Measurements from ENCODE around the gene ARPP21.

ARPP21 gene

DNA sequence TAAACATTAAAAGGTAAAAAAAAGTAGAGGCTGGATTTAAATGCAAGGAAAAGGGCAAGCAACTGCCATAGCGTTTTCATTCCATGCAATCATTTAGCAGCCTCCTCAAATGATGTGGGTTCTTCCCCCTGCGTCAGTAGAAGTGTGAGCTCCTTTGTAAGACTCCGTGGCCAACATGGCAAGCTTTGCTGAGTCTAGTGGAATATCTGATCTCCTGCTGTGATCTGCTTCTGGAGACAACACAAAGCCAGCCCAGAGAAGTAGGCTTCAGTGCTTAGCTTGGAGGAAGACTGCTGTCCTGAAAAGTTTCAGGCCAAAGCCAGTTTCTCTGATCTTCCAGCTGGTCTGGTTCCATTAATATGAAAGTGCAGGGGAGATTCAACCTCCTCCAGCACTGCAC lies 70.4 kb downstream of the ARPP21 start:
- no peaks in the 10 kb centered on the region for H3K9me3 ChIP-seq
- H3K4me1 ChIP-seq = no peaks in the 10 kb centered on the region
- no peaks in the 10 kb centered on the region for H3K36me3 ChIP-seq
- TF ChIP-seq, protein P1, sequence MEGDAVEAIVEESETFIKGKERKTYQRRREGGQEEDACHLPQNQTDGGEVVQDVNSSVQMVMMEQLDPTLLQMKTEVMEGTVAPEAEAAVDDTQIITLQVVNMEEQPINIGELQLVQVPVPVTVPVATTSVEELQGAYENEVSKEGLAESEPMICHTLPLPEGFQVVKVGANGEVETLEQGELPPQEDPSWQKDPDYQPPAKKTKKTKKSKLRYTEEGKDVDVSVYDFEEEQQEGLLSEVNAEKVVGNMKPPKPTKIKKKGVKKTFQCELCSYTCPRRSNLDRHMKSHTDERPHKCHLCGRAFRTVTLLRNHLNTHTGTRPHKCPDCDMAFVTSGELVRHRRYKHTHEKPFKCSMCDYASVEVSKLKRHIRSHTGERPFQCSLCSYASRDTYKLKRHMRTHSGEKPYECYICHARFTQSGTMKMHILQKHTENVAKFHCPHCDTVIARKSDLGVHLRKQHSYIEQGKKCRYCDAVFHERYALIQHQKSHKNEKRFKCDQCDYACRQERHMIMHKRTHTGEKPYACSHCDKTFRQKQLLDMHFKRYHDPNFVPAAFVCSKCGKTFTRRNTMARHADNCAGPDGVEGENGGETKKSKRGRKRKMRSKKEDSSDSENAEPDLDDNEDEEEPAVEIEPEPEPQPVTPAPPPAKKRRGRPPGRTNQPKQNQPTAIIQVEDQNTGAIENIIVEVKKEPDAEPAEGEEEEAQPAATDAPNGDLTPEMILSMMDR (IDR thresholded peaks at IDR 0.05; ENCODE audit: low read depth, low read length) = no peak
- H3K4me3 ChIP-seq (ENCODE audit: low read depth, low read length) = no peak overlapping the region
- H3K27me3 ChIP-seq = no peaks in the 10 kb centered on the region
- no peak for DNase-seq

DNA sequence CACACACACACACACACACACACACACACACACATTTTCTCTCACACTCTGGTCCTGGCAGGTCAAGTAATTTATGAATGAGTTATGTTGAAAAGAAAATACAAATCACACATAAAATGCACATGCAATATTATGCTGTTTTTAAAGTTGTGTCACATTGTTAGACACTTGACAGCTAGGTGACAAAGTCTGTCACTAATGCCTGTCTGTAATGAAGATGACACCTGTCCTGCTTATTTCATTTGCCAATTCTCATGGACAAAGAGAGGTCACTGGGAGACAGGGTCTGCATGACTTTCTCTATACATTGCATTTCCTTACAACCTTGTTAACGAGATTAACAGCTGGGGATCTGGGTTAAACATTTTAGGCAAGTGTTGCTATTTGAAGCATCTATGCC lies 71.2 kb downstream of the ARPP21 start:
- H3K9me3 ChIP-seq = no peaks in the 10 kb centered on the region
- no peak overlapping the region for H3K4me3 ChIP-seq (ENCODE audit: low read depth, low read length)
- TF ChIP-seq, protein P1 (IDR thresholded peaks at IDR 0.05; ENCODE audit: low read depth, low read length) = no peak
- DNase-seq = no peak
- H3K4me1 ChIP-seq = no peaks in the 10 kb centered on the region
- no peaks in the 10 kb centered on the region for H3K36me3 ChIP-seq
- H3K27me3 ChIP-seq = no peaks in the 10 kb centered on the region

DNA sequence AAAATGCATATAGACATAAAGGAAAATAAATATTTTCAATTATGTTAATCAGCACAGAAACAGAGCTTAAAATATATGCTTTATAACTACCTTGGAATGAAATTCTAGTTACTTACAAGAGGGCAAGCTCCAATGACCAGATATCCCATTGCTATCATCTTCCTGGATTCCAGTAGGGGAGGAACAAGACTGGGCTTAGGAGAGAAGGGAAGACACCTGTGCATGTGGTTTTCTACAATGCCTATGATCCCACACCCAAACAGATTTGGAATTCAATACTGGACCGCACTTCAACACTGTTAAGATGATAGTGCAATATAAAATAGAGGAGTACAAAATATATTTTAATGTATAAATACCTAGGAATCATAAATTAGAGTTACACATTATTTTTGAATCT lies 79.6 kb downstream of the ARPP21 start:
- H3K9me3 ChIP-seq = no peaks in the 10 kb centered on the region
- DNase-seq = no peak
- H3K36me3 ChIP-seq = no peaks in the 10 kb centered on the region
- TF ChIP-seq, protein P1 (IDR thresholded peaks at IDR 0.05; ENCODE audit: low read depth, low read length) = no peak
- no peaks in the 10 kb centered on the region for H3K4me1 ChIP-seq
- H3K4me3 ChIP-seq (ENCODE audit: low read depth, low read length) = no peak overlapping the region
- no peaks in the 10 kb centered on the region for H3K27me3 ChIP-seq

DNA sequence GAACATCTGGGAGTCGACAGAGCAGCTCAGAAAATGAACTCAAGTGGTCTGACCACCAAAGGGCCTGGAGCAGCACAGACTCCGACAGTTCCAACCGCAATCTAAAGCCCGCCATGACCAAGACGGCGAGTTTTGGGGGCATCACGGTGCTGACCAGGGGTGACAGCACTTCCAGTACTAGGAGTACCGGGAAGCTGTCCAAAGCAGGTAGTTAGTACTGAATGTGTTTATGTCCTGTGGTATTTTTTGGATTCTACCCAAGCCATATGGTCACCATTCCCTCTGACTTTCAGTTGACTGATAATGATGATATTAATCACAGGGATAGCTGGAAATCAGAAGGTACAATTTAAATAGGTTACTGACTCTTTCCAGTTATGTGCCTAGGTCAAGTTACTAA lies 82.3 kb downstream of the ARPP21 start:
- DNase-seq = no peak
- Histone ChIP-seq H3K36me3 (no peaks in the 10 kb centered on the region), H3K27me3 (no peaks in the 10 kb centered on the region), H3K9me3 (no peaks in the 10 kb centered on the region), H3K4me3 (ENCODE audit: low read depth, low read length) (no peak overlapping the region), H3K4me1 (no peaks in the 10 kb centered on the region)
- TF ChIP-seq, protein P1 (IDR thresholded peaks at IDR 0.05; ENCODE audit: low read depth, low read length) = no peak

DNA sequence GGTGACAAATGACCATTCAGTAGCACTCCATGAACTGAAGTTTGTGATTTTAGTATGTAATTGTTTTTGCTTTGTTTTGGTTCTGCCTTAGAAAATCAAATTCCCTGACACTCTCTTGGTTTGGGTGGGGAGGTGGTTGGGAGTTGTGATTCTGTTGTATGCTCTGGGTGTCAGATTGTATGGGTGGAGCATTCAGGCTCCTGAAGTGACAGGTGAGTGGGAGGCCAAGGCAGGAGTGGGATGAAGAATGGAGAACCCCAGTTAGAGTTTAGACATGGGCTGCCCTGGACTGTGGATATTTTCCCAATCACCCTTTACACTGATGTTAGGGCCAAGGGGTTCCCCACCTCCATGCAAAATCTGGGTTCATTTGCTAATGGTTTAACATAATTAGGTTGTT lies 83.6 kb downstream of the ARPP21 start:
- H3K4me1 ChIP-seq = no peaks in the 10 kb centered on the region
- H3K4me3 ChIP-seq (ENCODE audit: low read depth, low read length) = no peak overlapping the region
- DNase-seq = no peak
- no peaks in the 10 kb centered on the region for H3K36me3 ChIP-seq
- no peaks in the 10 kb centered on the region for H3K9me3 ChIP-seq
- TF ChIP-seq, protein P1 (IDR thresholded peaks at IDR 0.05; ENCODE audit: low read depth, low read length) = no peak
- H3K27me3 ChIP-seq = no peaks in the 10 kb centered on the region

DNA sequence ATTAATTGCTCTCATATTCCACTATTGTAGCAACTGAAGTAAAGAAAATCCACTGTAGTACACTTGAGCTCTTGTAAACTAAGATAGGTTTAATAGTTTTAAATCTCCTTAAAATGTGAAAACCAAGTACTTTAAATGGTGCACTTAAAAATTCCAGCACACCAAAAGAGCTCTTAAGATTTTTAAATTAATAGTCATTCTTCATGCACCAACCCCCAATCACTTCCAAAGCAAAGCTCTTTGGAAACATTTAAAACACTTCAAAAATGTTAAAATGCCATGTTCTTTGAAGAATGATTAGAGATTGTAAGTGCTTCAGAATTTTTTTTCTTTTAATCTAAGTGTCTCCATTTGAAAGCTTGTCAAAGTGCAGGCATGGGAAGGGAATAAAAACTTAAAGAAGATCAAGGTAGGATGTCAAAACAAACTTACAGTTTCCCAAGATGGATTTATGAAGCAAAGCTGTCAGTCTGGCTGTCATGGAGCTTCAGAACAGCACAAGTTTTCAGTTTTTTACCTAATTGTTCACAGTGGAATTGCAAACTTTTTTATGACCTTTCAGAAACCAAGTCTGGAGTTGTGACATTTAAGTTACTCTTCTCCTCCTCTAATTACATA lies 84.3 kb downstream of the ARPP21 start:
- H3K9me3 ChIP-seq = no peaks in the 10 kb centered on the region
- H3K36me3 ChIP-seq = no peaks in the 10 kb centered on the region
- H3K4me3 ChIP-seq (ENCODE audit: low read depth, low read length) = no peak overlapping the region
- H3K4me1 ChIP-seq = no peaks in the 10 kb centered on the region
- H3K27me3 ChIP-seq = no peaks in the 10 kb centered on the region
- TF ChIP-seq, protein P1 (IDR thresholded peaks at IDR 0.05; ENCODE audit: low read depth, low read length) = no peak
- DNase-seq = no peak
